GM19372 (cell line): Measurements from ENCODE around the gene MRPL55.

Experiments
- ATAC-seq: cut with Tn5 transposase; IDR thresholded peaks from one replicate; pipeline ENCODE4 v1.9.1; 2021; ENCODE audit warnings: mild to moderate bottlenecking, low read depth, moderate library complexity; ENCODE audit not compliant: unreplicated experiment

MRPL55 gene

DNA sequence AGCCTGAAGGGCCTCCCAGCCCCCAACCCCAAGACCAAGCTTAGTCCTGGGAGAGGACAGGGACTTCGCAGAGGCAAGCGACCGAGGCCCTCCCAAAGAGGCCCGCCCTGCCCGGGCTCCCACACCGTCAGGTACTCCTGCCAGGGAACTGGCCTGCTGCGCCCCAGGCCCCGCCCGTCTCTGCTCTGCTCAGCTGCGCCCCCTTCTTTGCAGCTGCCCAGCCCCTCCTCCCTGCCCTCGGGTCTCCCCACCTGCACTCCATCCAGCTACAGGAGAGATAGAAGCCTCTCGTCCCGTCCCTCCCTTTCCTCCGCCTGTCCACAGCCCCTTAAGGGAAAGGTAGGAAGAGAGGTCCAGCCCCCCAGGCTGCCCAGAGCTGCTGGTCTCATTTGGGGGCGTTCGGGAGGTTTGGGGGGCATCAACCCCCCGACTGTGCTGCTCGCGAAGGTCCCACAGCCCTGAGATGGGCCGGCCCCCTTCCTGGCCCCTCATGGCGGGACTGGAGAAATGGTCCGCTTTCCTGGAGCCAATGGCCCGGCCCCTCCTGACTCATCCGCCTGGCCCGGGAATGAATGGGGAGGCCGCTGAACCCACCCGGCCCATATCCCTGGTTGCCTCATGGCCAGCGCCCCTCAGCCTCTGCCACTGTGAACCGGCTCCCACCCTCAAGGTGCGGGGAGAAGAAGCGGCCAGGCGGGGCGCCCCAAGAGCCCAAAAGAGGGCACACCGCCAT is 48.5 kb downstream of the MRPL55 start:
- ATAC-seq = no peak

DNA sequence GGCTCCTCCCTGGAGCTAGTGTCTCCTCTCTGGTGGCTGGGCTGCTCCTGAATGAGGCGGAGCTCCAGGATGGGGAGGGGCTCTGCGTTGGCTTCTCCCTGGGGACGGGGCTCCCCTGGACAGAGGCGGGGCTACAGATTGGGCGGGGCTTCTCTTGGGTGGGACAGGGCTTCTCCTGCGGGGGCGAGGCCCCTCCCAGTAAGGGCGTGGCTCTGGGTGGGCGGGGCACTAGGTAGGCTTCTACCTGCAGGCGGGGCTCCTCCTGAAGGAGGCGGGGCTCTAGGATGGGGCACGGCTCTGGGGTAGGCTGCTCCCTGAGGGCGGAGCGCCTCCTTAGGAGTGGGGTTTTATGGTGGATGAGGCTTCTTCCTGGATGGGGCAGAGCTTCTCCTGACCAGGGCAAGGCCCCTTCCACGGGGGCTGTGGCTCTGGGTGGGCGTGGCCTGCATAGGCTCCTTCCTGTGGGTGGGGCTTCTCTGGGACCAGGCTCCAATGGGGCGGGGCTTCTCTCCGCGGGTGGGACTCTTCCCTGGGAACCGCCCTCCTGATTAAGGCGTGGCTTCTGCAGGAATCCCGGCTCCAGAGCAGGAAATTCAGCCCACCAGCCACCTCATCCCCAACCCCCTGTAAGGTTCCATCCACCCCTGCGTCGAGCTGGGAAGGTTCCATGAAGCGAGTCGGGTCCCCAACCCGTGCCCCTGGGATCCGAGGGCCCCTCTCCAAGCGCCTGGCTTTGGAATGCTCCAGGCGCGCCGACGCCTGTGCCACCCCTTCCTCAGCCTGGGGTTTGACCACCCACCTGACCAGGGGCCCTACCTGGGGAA is 49.3 kb downstream of the MRPL55 start:
- peak; percentile 48 for ATAC-seq

DNA sequence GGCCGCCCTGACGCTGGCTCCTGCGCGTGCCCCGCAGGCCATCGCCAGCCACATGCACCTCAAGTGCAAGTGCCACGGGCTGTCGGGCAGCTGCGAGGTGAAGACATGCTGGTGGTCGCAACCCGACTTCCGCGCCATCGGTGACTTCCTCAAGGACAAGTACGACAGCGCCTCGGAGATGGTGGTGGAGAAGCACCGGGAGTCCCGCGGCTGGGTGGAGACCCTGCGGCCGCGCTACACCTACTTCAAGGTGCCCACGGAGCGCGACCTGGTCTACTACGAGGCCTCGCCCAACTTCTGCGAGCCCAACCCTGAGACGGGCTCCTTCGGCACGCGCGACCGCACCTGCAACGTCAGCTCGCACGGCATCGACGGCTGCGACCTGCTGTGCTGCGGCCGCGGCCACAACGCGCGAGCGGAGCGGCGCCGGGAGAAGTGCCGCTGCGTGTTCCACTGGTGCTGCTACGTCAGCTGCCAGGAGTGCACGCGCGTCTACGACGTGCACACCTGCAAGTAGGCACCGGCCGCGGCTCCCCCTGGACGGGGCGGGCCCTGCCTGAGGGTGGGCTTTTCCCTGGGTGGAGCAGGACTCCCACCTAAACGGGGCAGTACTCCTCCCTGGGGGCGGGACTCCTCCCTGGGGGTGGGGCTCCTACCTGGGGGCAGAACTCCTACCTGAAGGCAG is 50.0 kb downstream of the MRPL55 start:
- peak; percentile 41 for ATAC-seq

GRCh38 chr1:228058172-228058948 is 50.7 kb downstream of the MRPL55 start:
- no peak for ATAC-seq
